CD4-positive, alpha-beta T cell treated with Interleukin-15 for 1 hour (primary cell): ENCODE measurements around the gene UCP1.

Experiments used
- DNase-seq: peaks from one replicate; pipeline ENCODE4 v3.0.0-alpha.2; 2020

UCP1 gene

GRCh38 chr4:140568507-140569306 is at the start of gene UCP1:
UCP1 (minus strand) TSS chr4:140568961; CDS start chr4:140568729, 232 bp downstream.
- no peak for DNase-seq

- no peak for DNase-seq
These were observed 48.9 kb upstream of the UCP1 start for GRCh38 chr4:140617499-140618248.

GRCh38 chr4:140615451-140615850 is 46.7 kb upstream of the UCP1 start:
- DNase-seq, result no peak

GRCh38 chr4:140612357-140612756 is 43.6 kb upstream of the UCP1 start:
- DNase-seq, result no peak

- no peak for DNase-seq
These were observed 43.1 kb upstream of the UCP1 start for GRCh38 chr4:140611854-140612253.

- DNase-seq, result no peak
These were observed 41.0 kb upstream of the UCP1 start for GRCh38 chr4:140609548-140610425.

- no peak for DNase-seq
These were observed 39.1 kb upstream of the UCP1 start for GRCh38 chr4:140607852-140608251.

- no peak for DNase-seq
These were observed 35.8 kb upstream of the UCP1 start for GRCh38 chr4:140604544-140604943.

GRCh38 chr4:140603286-140603685 is 34.5 kb upstream of the UCP1 start:
- DNase-seq, result no peak

- no peak for DNase-seq
These were observed 34.0 kb upstream of the UCP1 start for GRCh38 chr4:140602714-140603113.

GRCh38 chr4:140600408-140600807 is 31.6 kb upstream of the UCP1 start:
- DNase-seq, result no peak

GRCh38 chr4:140595065-140595464 is 26.3 kb upstream of the UCP1 start:
- no peak for DNase-seq

- DNase-seq, result no peak
These were observed 15.7 kb upstream of the UCP1 start for GRCh38 chr4:140584439-140584838.

GRCh38 chr4:140581078-140581477 is 12.3 kb upstream of the UCP1 start:
- DNase-seq, result no peak

- no peak for DNase-seq
These were observed 10.5 kb upstream of the UCP1 start for GRCh38 chr4:140579278-140579677.

GRCh38 chr4:140575489-140575888 is 6.7 kb upstream of the UCP1 start:
- no peak for DNase-seq

- DNase-seq, result no peak
These were observed 2.9 kb upstream of the UCP1 start for GRCh38 chr4:140571620-140572019.

GRCh38 chr4:140569307-140569638 is 512 bp upstream of the UCP1 start:
- no peak for DNase-seq

- DNase-seq, result no peak
These were observed 9.1 kb downstream of the UCP1 start for GRCh38 chr4:140559696-140560095.

- DNase-seq, result no peak
These were observed 10.8 kb downstream of the UCP1 start for GRCh38 chr4:140557831-140558435.

- DNase-seq, result no peak
These were observed 12.2 kb downstream of the UCP1 start for GRCh38 chr4:140556372-140557085.

- no peak for DNase-seq
These were observed 34.7 kb downstream of the UCP1 start for GRCh38 chr4:140533951-140534480.
